Renal cortical epithelial cell (primary cell): ENCODE results near the gene ZC3H4. TPM values are rescaled to one million over a fixed set of nuclear protein-coding genes. Genes with fewer than 3 reads are reported as not detected.

ENCODE experiments used
- DNase-seq: peaks from one replicate; pipeline ENCODE4 v3.0.0-alpha.2; 2011; ENCODE audit warnings: low read depth
- total RNA-seq: library from RNA; depleted of rRNA; stranded (reverse); fragments of >200 nt; gene quantifications from 2 replicates; pipeline ENCODE4 v1.2.3, GENCODE V29; 2014

Gene ZC3H4
- total RNA-seq, 1 donor from 2014 or later, result 20.4 TPM

DNA sequence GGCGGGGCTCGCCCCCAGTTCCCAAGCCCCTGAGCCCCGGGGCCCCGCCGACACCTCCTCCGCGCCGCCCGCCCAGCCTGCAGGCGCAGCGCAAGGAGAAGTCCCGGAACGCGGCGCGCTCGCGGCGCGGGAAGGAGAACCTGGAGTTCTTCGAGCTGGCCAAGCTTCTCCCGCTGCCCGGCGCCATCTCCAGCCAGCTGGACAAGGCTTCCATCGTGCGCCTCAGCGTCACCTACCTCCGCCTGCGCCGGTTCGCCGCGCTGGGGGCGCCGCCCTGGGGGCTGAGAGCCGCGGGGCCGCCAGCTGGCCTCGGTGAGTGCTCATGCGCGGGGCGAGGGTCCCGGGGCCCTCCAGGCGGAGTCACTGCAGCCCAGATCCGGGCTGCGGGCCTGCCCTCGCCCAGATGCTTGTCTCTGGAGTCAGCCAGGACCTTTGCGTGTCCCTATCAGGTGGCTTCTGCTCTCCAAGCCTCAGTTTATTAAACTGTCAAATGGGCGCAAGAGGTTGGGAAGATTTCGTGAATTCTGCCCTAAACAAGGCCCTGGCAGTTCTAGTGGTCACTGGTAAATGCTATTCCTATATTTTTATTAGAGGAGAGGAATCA lies 91.9 kb downstream of the ZC3H4 start:
- DNase-seq, result no peak

DNA sequence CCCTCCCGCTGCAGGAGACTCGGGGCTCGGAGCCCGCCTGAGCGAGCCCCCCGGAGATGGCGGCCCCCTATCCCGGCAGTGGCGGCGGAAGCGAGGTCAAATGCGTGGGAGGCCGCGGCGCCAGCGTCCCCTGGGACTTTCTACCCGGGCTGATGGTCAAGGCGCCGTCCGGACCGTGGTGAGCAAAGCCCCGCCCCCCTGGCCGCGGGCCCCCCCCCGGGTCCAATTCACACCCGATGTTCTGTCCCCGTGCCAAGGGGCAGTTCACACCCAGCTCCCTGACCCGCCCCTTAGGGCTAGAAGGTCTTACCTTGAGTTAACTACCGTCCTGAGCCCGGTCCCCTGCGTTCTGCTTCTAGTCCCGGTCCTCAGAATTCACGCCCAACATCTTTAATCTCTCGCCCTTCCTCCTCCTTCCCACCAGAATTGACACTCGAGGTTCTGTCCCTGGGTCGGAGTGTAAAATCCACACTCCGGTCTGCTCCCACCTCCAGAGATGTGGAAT lies 92.5 kb downstream of the ZC3H4 start:
- DNase-seq, result no peak

DNA sequence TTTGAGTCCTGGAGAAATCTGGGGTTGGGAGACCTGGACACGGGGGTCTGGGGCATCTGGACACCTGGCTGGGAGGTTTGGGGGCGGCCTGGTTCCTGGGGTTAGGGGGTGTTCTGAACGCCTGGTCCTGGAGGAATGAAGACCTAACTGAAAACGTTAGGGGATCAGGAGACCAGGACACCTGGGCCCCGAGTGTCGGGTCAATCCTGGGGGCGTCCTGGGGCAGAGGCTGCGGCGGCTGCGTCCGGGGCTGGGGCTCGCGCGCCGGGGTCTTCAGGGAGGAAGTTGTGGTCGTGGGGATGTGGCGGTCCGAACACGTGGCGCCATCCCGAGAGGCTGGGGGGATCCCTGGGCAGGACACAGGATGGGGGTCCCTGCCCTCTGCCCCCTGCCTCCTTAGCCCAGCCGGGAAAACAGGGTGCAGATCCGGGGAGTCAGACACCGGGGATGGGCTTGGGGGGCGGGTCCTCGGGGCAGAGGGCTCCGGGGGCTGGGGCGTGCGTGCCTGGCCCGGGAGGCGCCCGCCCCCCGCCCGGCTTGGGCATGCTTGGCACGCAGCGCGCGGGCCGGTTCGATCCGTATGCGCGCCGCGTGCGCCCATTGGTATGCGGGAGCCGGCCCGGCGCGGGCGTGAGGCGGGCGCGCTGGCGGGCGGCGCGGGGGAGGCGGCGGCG lies 93.3 kb downstream of the ZC3H4 start:
- no peak for DNase-seq

DNA sequence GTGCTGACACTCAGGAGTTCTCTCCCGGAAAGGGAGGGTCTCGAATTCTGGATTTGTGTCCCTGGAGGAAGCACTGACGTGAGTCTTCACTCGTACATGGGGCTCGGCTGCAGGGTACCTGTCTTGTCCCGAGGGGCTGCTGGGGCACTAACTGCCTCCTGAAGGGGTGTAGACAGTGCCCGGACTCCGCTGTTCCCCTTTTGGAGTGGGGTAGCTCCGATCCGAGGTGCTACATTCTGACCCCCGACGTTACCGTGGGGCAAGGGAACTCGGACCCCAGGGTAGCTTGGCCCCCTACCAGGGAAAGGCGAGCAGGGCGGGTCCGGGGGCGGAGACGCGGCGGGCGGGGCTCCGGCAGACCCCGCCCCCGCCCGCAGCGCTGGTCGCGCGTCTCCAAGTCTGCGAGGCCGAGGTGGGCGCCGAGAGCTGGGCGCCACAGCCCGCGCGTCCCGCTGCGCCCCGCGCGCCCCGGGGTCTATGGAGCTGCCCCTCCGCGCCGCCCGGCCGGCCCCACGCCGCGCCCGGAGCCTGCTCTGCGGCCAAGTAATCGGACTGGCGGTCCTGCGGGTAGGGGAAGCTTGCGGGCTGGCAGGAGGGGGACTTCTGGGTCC lies 94.0 kb downstream of the ZC3H4 start, which contains the start of gene NPAS1:
TSS of gene NPAS1 (plus strand) at position 407 of the 611 bp plus-strand sequence. CDS start 1,211 bp downstream, outside the sequence.
- DNase-seq, result no peak

DNA sequence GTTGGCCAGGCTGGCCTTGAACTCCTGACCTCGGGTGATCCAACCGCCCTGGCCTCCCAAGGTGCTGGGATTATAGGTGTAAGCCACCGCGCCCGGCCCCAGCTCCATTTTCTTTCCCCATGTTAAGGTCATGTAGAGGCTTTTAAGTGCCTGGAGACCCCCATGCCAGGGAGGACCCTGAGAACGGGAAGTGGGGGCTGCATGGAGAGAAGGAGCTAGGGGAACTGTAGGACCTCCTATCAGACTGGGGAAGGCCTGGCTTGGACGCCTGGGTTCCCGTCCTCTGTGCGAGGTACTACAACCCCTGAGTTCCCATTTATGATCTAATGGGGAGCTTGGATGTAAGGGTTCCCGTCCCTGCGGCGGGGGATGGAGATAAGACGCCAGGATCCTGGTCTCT lies 94.7 kb downstream of the ZC3H4 start:
- DNase-seq, result no peak

Other genes with a start within 250 kb of the ZC3H4 start
- gene NPAS1, start 93.9 kb downstream of the ZC3H4 start, total RNA-seq, result 0.52 and 0.55 TPM in 2 replicates
- 11.6 and 35.8 TPM in 2 replicates for gene TMEM160, start 65.2 kb downstream of the ZC3H4 start, total RNA-seq
- gene SAE1, start 17.1 kb upstream of the ZC3H4 start, total RNA-seq, result 106 and 164 TPM in 2 replicates
- 21.1 and 29.7 TPM in 2 replicates for gene BBC3, start 117.4 kb upstream of the ZC3H4 start, total RNA-seq
- gene CCDC9, start 142.7 kb upstream of the ZC3H4 start, total RNA-seq, result 4.0 and 9.8 TPM in 2 replicates
- gene INAFM1, start 161.1 kb upstream of the ZC3H4 start, total RNA-seq, result 1.4 and 1.8 TPM in 2 replicates
- 0.80 TPM in 1 of 2 replicates, not detected in the other for gene C5AR1, start 196.1 kb upstream of the ZC3H4 start, total RNA-seq
- gene C5AR2, start 218.4 kb upstream of the ZC3H4 start, total RNA-seq, result 0.30 TPM in 1 of 2 replicates, not detected in the other
- gene DHX34, start 235.5 kb upstream of the ZC3H4 start, total RNA-seq, result 7.1 and 13.4 TPM in 2 replicates